Gastroesophageal sphincter (tissue), 4 donors: ENCODE data around the gene LGR5. TPM values are rescaled to one million over a fixed set of nuclear protein-coding genes. Genes with fewer than 3 reads are reported as not detected.

Experiments used
- ATAC-seq: fragments of 150-250 bp; one replicate; pipeline ENCODE4 v1.9.1; 2016; ENCODE audit warnings: mild to moderate bottlenecking, moderate library complexity
- H3K27ac ChIP-seq, 4 donors: fragments of 200-600 bp; sonication (generic) in 3 of 4; 1 replicate in 3 of 4; 2 replicates in 1 of 4; pipeline ENCODE4 v1.5.1; 2016 to 2019
- H3K27me3 ChIP-seq: fragments of 200-600 bp; sonication (generic); one replicate; pipeline ENCODE4 v1.5.1; 2019
- H3K36me3 ChIP-seq, 2 donors: fragments of 200-600 bp; sonication (generic); one replicate each; pipeline ENCODE4 v1.5.1; 2019; ENCODE audit warnings: control low read depth in 1 of 2
- H3K4me1 ChIP-seq, 3 donors: fragments of 200-600 bp; sonication (generic); 1 replicate in 2 of 3; 2 replicates in 1 of 3; pipeline ENCODE4 v1.5.1; 2016 to 2019; ENCODE audit warnings: control low read depth in 2 of 3
- H3K4me3 ChIP-seq, 2 donors: fragments of 200-600 bp; sonication (generic); one replicate each; pipeline ENCODE4 v1.5.1; 2019; ENCODE audit warnings: mild to moderate bottlenecking in 1 of 2, moderate library complexity in 1 of 2
- H3K9me3 ChIP-seq, 3 donors: fragments of 200-600 bp; sonication (generic); one replicate each; pipeline ENCODE4 v1.5.1; 2017 to 2019; ENCODE audit warnings: control low read depth in 2 of 3
- CTCF ChIP-seq, 4 experiments: fragments of 200-600 bp in 2 of 4; fragments of 450-650 bp in 2 of 4; sonication (generic) in 1 of 4; IDR thresholded peaks; one replicate each; pipeline ENCODE4 v1.5.1; 2017 to 2019; ENCODE audit warnings: antibody characterized with exemption in 4 of 4, mild to moderate bottlenecking in 2 of 4, moderate library complexity in 2 of 4
- EP300 ChIP-seq: sonication (generic); formaldehyde crosslinking; IDR thresholded peaks from one replicate; pipeline ENCODE4 v1.6.1; 2017; ENCODE audit warnings: antibody characterized with exemption, mild to moderate bottlenecking
- POLR2A ChIP-seq, 2 donors: fragments of 450-650 bp; IDR thresholded peaks; one replicate each; pipeline ENCODE4 v1.6.1; 2017; ENCODE audit warnings: antibody characterized with exemption in 2 of 2, mild to moderate bottlenecking in 2 of 2, moderate library complexity in 1 of 2
- POLR2AphosphoS5 ChIP-seq: sonication (generic); formaldehyde crosslinking; IDR thresholded peaks from one replicate; pipeline ENCODE4 v1.6.1; 2017; ENCODE audit warnings: antibody characterized with exemption
- WGBS, 2 donors: methylation state at CpG; one replicate each; pipeline ENCODE4 v1.1.5; 2018; ENCODE audit warnings: low coverage in 1 of 2; 5-methylcytosine and 5-hydroxymethylcytosine counted together
- total RNA-seq, 4 donors: library from RNA; depleted of rRNA; stranded (reverse); fragments of >200 nt; gene quantifications; one replicate each; pipeline ENCODE4 v1.1.0, GENCODE V29; 2016

The LGR5 gene
- total RNA-seq, 4 donors from 2014 or later = 0.12 to 0.47 (median 0.40) TPM; not detected in 1

- peaks cover 57% of the 10 kb centered on the region for H3K27me3 ChIP-seq
- no peak for ATAC-seq
- no peaks in the 10 kb centered on the region for H3K9me3 ChIP-seq
- TF ChIP-seq EP300 (no peak), POLR2A (IDR thresholded peaks at IDR 0.05) (no peak), CTCF (IDR thresholded peaks at IDR 0.05) (no peak), POLR2AphosphoS5 (no peak)
- no peaks in the 10 kb centered on the region for H3K4me1 ChIP-seq
- H3K36me3 ChIP-seq = no peaks in the 10 kb centered on the region
- H3K27ac ChIP-seq = no peak overlapping the region
- H3K4me3 ChIP-seq = no peak overlapping the region
- 47 to 55% methylated on average over 3 of the region's 3 CpGs for WGBS, 2 donors
These were observed 153.2 kb downstream of the LGR5 start for GRCh38 chr12:71592841-71593240.

GRCh38 chr12:71594214-71594948 is 154.8 kb downstream of the LGR5 start:
- Histone ChIP-seq H3K4me3 (no peak overlapping the region), H3K27ac (no peak overlapping the region), H3K9me3 (no peaks in the 10 kb centered on the region), H3K27me3 (peaks cover 57% of the 10 kb centered on the region), H3K4me1 (no peaks in the 10 kb centered on the region), H3K36me3 (no peaks in the 10 kb centered on the region)
- 34 to 52% methylated on average over 3 to 5 of the region's 5 CpGs for WGBS, 2 donors
- TF ChIP-seq POLR2AphosphoS5 = no peak
- no peak for TF ChIP-seq CTCF (IDR thresholded peaks at IDR 0.05)
- TF ChIP-seq EP300 = no peak
- no peak for TF ChIP-seq POLR2A (IDR thresholded peaks at IDR 0.05)
- no peak for ATAC-seq

- H3K36me3 ChIP-seq = no peaks in the 10 kb centered on the region
- H3K4me3 ChIP-seq = no peak overlapping the region
- TF ChIP-seq POLR2AphosphoS5 (no peak), CTCF (IDR thresholded peaks at IDR 0.05) (no peak), EP300 (no peak), POLR2A (IDR thresholded peaks at IDR 0.05) (no peak)
- peaks cover 18% of the 10 kb centered on the region for H3K27me3 ChIP-seq
- no peaks in the 10 kb centered on the region for H3K4me1 ChIP-seq
- ATAC-seq = no peak
- no peak overlapping the region for H3K27ac ChIP-seq
- no peaks in the 10 kb centered on the region for H3K9me3 ChIP-seq
These were observed 159.6 kb downstream of the LGR5 start for GRCh38 chr12:71599210-71599609.

GRCh38 chr12:71601546-71601945 is 161.9 kb downstream of the LGR5 start:
- no peaks in the 10 kb centered on the region for H3K4me1 ChIP-seq
- no peak for ATAC-seq
- no peak overlapping the region for H3K27ac ChIP-seq
- no peaks in the 10 kb centered on the region for H3K9me3 ChIP-seq
- H3K4me3 ChIP-seq = no peak overlapping the region
- H3K27me3 ChIP-seq = no peaks in the 10 kb centered on the region
- peaks cover 0 to 9% of the 10 kb centered on the region in 2 donors for H3K36me3 ChIP-seq
- no peak for TF ChIP-seq POLR2AphosphoS5
- TF ChIP-seq CTCF (IDR thresholded peaks at IDR 0.05) = no peak
- no peak for TF ChIP-seq POLR2A (IDR thresholded peaks at IDR 0.05)
- no peak for TF ChIP-seq EP300

GRCh38 chr12:71602761-71603577 is 163.4 kb downstream of the LGR5 start:
- H3K4me1 ChIP-seq = no peaks in the 10 kb centered on the region
- H3K36me3 ChIP-seq = peaks cover 0 to 23% of the 10 kb centered on the region in 2 donors
- no peaks in the 10 kb centered on the region for H3K9me3 ChIP-seq
- H3K4me3 ChIP-seq = no peak overlapping the region
- no peak overlapping the region for H3K27ac ChIP-seq
- TF ChIP-seq EP300 = no peak
- ATAC-seq = no peak
- WGBS, 2 donors = 71 to 84% methylated on average over 8 to 10 of the region's 10 CpGs
- H3K27me3 ChIP-seq = no peaks in the 10 kb centered on the region
